GM18507 (cell line): ENCODE results near the gene RAB6C.
"Not testable (repeated sequence)": the region's sequence is repeated elsewhere in the genome, so short reads cannot be mapped to it uniquely, and the experiment has no call there.

Experiments
- DNase-seq: peaks from one replicate; pipeline ENCODE4 v3.0.0; 2011; ENCODE audit warnings: low read depth; ENCODE audit not compliant: insufficient read length; ENCODE audit errors: extremely low spot score
- FAIRE-seq: peaks from 2 replicates; lab custom pipeline; 2011; peaks lifted over from hg19 to GRCh38; lab: Jason Lieb, UNC

RAB6C gene

GRCh38 chr2:129992415-129993006, 13.0 kb downstream of the RAB6C start:
- DNase-seq, FAIRE-seq: not testable (repeated sequence)

GRCh38 chr2:129993151-129993550, 13.7 kb downstream of the RAB6C start:
- not testable (repeated sequence) for DNase-seq, FAIRE-seq

- not testable (repeated sequence) for FAIRE-seq, DNase-seq
Observed at GRCh38 chr2:129996657-129997237, 17.3 kb downstream of the RAB6C start.

- not testable (repeated sequence) for FAIRE-seq, DNase-seq
Observed at GRCh38 chr2:129998771-129999170, 19.3 kb downstream of the RAB6C start.

GRCh38 chr2:130005862-130006261, 26.4 kb downstream of the RAB6C start:
- not testable (repeated sequence) for FAIRE-seq, DNase-seq

GRCh38 chr2:130016701-130017100, 37.2 kb downstream of the RAB6C start:
- not testable (repeated sequence) for FAIRE-seq, DNase-seq

- DNase-seq = no peak
- no peak for FAIRE-seq
Observed at GRCh38 chr2:130019402-130019801, 39.9 kb downstream of the RAB6C start.

- not testable (repeated sequence) for DNase-seq, FAIRE-seq
Observed at GRCh38 chr2:130020069-130020468, 40.6 kb downstream of the RAB6C start.

- not testable (repeated sequence) for FAIRE-seq, DNase-seq
Observed at GRCh38 chr2:130025931-130026330, 46.5 kb downstream of the RAB6C start.
